Measurements from ENCODE around the gene DYNC1H1.
"Not testable (repeated sequence)": the region's sequence is repeated elsewhere in the genome, so short reads cannot be mapped to it uniquely, and the experiment has no call there.

The DYNC1H1 gene

DNA sequence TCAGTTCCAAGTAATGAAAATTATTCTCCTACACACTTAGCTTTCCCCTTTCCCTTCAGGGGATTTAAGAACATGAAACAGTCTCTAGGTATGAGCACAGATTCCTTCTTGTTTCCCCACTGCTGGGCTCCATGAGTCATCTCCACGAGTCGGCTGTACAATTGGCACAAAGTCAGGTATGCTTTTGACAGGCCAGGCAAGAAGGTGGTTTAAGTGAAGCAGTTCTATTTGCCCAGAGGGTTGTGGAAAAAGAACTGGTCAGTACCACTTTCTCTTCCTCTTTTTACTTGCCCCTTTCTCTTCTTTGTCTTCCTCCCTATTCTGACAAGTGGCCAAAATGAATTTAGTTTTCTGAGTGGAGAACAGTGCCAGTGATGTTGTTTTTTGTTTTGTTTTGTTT lies 16.3 kb downstream of the DYNC1H1 start:
- Histone ChIP-seq H3K4me2 (ENCODE audit: low read length) (no peak overlapping the region), H3F3A (ENCODE audit: control insufficient read depth, insufficient read depth) (peaks cover 8% of the 10 kb centered on the region; the same call in 1 of the 2 replicates), H4K20me1 (ENCODE audit: control insufficient read depth, insufficient read depth, low read depth, low read length) (no peaks in the 10 kb centered on the region), H3K36me3 (ENCODE audit: control insufficient read depth, low read length) (peaks cover 79% of the 10 kb centered on the region), H3K4me3 (ENCODE audit: low read length) (no peak overlapping the region), H3K9me2 (replicated peaks; ENCODE audit: control insufficient read depth, low read length) (no peaks in the 10 kb centered on the region), H3K27me3 (ENCODE audit: control insufficient read depth, low read length) (no peaks in the 10 kb centered on the region), H3K9me3 (ENCODE audit: control insufficient read depth, insufficient read depth, low read length) (no peaks in the 10 kb centered on the region), H3K27ac (ENCODE audit: low read depth, low read length) (no peak overlapping the region), H3K79me2 (ENCODE audit: control insufficient read depth, low read length) (peaks cover 24% of the 10 kb centered on the region), H3K4me1 (ENCODE audit: control insufficient read depth, low read length) (peaks cover 12% of the 10 kb centered on the region)
- no peak for TF ChIP-seq EZH2phosphoT487 (IDR thresholded peaks at IDR 0.05; ENCODE audit: borderline replicate concordance, low read length)
- TF ChIP-seq, protein P1, sequence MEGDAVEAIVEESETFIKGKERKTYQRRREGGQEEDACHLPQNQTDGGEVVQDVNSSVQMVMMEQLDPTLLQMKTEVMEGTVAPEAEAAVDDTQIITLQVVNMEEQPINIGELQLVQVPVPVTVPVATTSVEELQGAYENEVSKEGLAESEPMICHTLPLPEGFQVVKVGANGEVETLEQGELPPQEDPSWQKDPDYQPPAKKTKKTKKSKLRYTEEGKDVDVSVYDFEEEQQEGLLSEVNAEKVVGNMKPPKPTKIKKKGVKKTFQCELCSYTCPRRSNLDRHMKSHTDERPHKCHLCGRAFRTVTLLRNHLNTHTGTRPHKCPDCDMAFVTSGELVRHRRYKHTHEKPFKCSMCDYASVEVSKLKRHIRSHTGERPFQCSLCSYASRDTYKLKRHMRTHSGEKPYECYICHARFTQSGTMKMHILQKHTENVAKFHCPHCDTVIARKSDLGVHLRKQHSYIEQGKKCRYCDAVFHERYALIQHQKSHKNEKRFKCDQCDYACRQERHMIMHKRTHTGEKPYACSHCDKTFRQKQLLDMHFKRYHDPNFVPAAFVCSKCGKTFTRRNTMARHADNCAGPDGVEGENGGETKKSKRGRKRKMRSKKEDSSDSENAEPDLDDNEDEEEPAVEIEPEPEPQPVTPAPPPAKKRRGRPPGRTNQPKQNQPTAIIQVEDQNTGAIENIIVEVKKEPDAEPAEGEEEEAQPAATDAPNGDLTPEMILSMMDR (IDR thresholded peaks at IDR 0.05; ENCODE audit: low read depth, low read length, poor library complexity, severe bottlenecking), result no peak

DNA sequence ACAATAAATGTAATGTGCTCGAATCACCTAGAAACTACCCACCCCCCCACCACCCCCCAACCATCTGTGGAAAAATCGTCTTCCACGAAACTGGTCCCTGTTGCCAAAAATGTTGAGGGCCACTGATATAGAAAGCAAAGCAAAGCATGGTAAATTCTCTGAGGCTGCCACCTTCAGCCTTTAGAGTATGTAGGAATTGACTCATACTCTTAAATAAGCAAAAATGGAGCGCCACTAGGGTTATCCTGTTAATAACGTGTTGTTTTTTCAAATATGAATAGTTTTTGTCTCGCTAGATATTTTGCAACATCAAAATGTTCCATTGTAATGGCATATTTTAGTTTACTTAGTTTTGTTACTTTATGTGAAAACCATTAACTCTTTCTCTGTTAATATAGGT lies 18.2 kb downstream of the DYNC1H1 start:
- Histone ChIP-seq H3K4me1 (ENCODE audit: control insufficient read depth, low read length) (peaks cover 12% of the 10 kb centered on the region), H3K4me2 (ENCODE audit: low read length) (no peak overlapping the region), H3K9me2 (replicated peaks; ENCODE audit: control insufficient read depth, low read length) (no peaks in the 10 kb centered on the region), H3K79me2 (ENCODE audit: control insufficient read depth, low read length) (peaks cover 13% of the 10 kb centered on the region; the same call in 1 of the 2 replicates), H3F3A (ENCODE audit: control insufficient read depth, insufficient read depth) (peaks cover 8% of the 10 kb centered on the region; the same call in 1 of the 2 replicates), H3K9me3 (ENCODE audit: control insufficient read depth, insufficient read depth, low read length) (no peaks in the 10 kb centered on the region), H3K27me3 (ENCODE audit: control insufficient read depth, low read length) (no peaks in the 10 kb centered on the region), H3K27ac (ENCODE audit: low read depth, low read length) (no peak overlapping the region), H4K20me1 (ENCODE audit: control insufficient read depth, insufficient read depth, low read depth, low read length) (no peaks in the 10 kb centered on the region), H3K4me3 (ENCODE audit: low read length) (no peak overlapping the region), H3K36me3 (ENCODE audit: control insufficient read depth, low read length) (peaks cover 85% of the 10 kb centered on the region)
- TF ChIP-seq, protein P1 (IDR thresholded peaks at IDR 0.05; ENCODE audit: low read depth, low read length, poor library complexity, severe bottlenecking), result no peak
- no peak for TF ChIP-seq EZH2phosphoT487 (IDR thresholded peaks at IDR 0.05; ENCODE audit: borderline replicate concordance, low read length)

DNA sequence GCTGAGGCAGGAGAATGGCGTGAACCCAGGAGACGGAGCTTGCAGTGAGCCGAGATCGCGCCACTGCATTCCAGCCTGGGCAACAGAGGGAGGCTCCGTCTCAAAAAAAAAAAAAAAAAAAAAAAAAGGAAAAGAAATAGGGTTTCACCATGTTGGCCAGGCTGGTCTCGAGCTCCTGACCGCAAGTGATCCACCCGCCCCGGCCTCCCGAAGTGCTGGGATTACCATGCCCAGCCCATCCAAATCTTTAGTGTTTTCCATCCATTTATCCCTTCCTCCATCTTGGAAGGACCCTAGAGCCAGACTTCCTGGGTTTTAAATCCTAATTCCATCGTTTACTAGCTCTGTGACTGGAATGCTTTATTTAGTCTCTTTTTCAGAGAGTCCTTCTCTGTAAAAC lies 20.5 kb downstream of the DYNC1H1 start:
- H3K9me3 ChIP-seq (ENCODE audit: control insufficient read depth, insufficient read depth, low read length); H3K9me2 ChIP-seq (replicated peaks; ENCODE audit: control insufficient read depth, low read length); H3K4me3 ChIP-seq (ENCODE audit: low read length); H3K27me3 ChIP-seq (ENCODE audit: control insufficient read depth, low read length); H4K20me1 ChIP-seq (ENCODE audit: control insufficient read depth, insufficient read depth, low read depth, low read length); H3K27ac ChIP-seq (ENCODE audit: low read depth, low read length); H3K4me2 ChIP-seq (ENCODE audit: low read length); H3F3A ChIP-seq (ENCODE audit: control insufficient read depth, insufficient read depth); H3K4me1 ChIP-seq (ENCODE audit: control insufficient read depth, low read length): not testable (repeated sequence)
- Histone ChIP-seq H3K79me2 (ENCODE audit: control insufficient read depth, low read length) (peaks cover 10% of the 10 kb centered on the region; the same call in 1 of the 2 replicates), H3K36me3 (ENCODE audit: control insufficient read depth, low read length) (peaks cover 87% of the 10 kb centered on the region)

DNA sequence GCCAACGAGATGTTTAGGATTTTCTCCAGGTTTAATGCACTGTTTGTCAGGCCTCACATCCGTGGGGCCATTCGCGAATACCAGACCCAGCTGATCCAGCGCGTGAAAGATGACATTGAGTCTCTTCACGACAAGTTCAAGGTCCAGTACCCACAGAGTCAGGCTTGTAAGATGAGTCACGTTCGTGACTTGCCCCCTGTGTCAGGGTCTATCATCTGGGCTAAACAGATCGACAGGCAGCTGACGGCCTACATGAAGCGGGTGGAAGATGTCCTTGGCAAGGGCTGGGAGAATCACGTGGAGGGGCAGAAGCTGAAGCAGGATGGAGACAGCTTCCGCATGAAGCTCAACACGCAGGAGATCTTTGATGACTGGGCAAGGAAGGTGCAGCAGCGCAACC lies 21.6 kb downstream of the DYNC1H1 start:
- 0 out of 2 replicates have a peak, but pooled peaks cover 8% of the 10 kb centered on the region for H3K79me2 ChIP-seq (ENCODE audit: control insufficient read depth, low read length)
- H3K4me1 ChIP-seq (ENCODE audit: control insufficient read depth, low read length), result 0 out of 2 replicates have a peak, but pooled peaks cover 3% of the 10 kb centered on the region
- no peak overlapping the region for H3K4me2 ChIP-seq (ENCODE audit: low read length)
- no peaks in the 10 kb centered on the region for H3K9me3 ChIP-seq (ENCODE audit: control insufficient read depth, insufficient read depth, low read length)
- H4K20me1 ChIP-seq (ENCODE audit: control insufficient read depth, insufficient read depth, low read depth, low read length), result no peaks in the 10 kb centered on the region
- H3K27me3 ChIP-seq (ENCODE audit: control insufficient read depth, low read length), result no peaks in the 10 kb centered on the region
- H3F3A ChIP-seq (ENCODE audit: control insufficient read depth, insufficient read depth), result no peaks in the 10 kb centered on the region; the same call in 1 of the 2 replicates
- no peak overlapping the region for H3K27ac ChIP-seq (ENCODE audit: low read depth, low read length)
- H3K4me3 ChIP-seq (ENCODE audit: low read length), result no peak overlapping the region
- TF ChIP-seq EZH2phosphoT487 (IDR thresholded peaks at IDR 0.05; ENCODE audit: borderline replicate concordance, low read length), result no peak
- TF ChIP-seq, protein P1 (IDR thresholded peaks at IDR 0.05; ENCODE audit: low read depth, low read length, poor library complexity, severe bottlenecking), result no peak
- H3K36me3 ChIP-seq (ENCODE audit: control insufficient read depth, low read length), result peaks cover 84% of the 10 kb centered on the region
- H3K9me2 ChIP-seq (replicated peaks; ENCODE audit: control insufficient read depth, low read length), result no peaks in the 10 kb centered on the region
